Epithelial cell of proximal tubule (primary cell): Measurements from ENCODE around the gene CAMK2D. TPM values are rescaled to one million over a fixed set of nuclear protein-coding genes. Genes with fewer than 3 reads are reported as not detected.

Source experiments
- DNase-seq: peaks from one replicate; pipeline ENCODE4 v3.0.0-alpha.2; 2011; ENCODE audit warnings: low read depth
- H3K4me3 ChIP-seq: 2 replicates; pipeline ENCODE4 v1.5.1; 2011; ENCODE audit warnings: low read depth, mild to moderate bottlenecking, low read length
- CTCF ChIP-seq: conservative IDR thresholded peaks from 2 replicates; pipeline ENCODE4 v1.5.1; 2012; ENCODE audit warnings: low read depth, mild to moderate bottlenecking, low read length
- total RNA-seq: library from RNA; depleted of rRNA; stranded (reverse); fragments of >200 nt; gene quantifications from 2 replicates; pipeline ENCODE4 v1.2.3, GENCODE V29; 2015

Gene CAMK2D
- total RNA-seq, 1 donor from 2014 or later, result 42.2 TPM

GRCh38 chr4:113788888-113789287 is 27.4 kb upstream of the CAMK2D start:
- DNase-seq, result no peak
- H3K4me3 ChIP-seq, result no peak overlapping the region
- no peak for TF ChIP-seq CTCF

- DNase-seq, result no peak
- H3K4me3 ChIP-seq, result no peak overlapping the region
- TF ChIP-seq CTCF, result no peak
Measured at GRCh38 chr4:113785781-113786180, 24.2 kb upstream of the CAMK2D start.

- H3K4me3 ChIP-seq, result no peak overlapping the region
- TF ChIP-seq CTCF, result no peak
- peak; percentile 93 for DNase-seq
Measured at GRCh38 chr4:113784497-113785250, 23.1 kb upstream of the CAMK2D start.

DNA sequence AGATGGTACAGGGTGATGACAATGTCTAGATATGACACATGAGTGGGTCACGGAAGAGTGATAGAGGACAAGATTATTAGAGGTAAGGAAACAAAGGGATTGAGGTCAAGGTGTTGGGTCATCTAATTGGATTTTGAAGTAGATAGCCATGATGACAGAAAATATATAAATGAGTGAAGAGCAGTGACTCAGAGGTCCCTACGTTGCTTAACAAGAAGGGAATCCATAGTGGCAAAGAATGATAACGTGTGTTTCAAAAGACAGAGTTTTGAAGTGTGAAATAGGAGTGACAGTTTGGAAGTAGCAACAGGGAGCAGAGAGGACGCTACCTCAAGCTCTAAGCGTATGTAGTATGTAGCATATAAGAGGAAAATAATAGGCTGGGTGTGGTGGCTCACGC is 22.2 kb upstream of the CAMK2D start:
- no peak overlapping the region for H3K4me3 ChIP-seq
- TF ChIP-seq CTCF, result no peak
- DNase-seq, result no peak

DNA sequence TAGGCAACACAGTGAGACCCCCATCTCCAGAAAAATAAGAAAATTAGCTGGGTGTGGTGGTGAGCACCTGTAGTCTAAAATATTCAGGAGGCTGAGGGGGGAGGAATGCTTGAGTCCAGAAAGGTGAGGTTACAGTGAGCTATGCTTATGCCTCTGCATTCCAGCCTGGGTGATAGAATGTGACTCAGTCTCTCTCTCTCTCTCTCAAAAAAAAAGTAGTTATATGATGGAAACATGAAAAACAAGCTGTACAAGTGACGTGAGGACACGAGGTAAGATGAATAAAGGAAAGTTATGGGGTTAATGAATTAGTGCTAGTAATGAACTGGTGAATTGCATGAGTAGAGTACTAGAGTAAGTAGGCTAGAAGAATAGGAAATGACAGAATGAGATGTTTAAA is 21.8 kb upstream of the CAMK2D start:
- DNase-seq, result no peak
- H3K4me3 ChIP-seq, result no peak overlapping the region
- TF ChIP-seq CTCF, result no peak

DNA sequence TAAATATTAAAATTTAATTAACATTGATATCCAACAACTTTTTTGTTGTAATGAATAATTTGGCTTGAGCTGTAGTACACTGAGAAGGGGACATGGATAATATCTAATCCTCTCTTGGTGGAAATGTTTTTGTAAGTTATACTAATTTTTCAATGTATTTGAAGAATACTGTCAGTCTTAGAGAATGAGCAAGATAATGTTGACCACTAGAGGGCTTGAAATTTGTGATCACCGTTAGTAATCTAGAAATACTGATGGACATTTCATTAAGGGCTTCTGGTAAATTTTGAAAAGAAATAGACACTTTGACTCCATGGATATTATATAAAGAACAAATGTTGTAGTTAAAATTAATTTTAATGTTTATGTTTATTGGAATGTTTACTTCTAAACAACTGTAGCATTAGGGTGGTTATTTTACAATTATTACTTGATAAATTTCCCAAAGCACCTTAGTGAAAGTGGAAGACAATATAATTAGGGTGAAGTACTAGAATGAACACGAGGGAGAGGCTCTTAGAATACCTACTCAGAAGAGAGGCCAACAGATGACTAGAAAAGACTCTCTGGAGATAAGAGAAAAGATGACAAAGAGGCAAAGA is 20.0 kb upstream of the CAMK2D start:
- no peak overlapping the region for H3K4me3 ChIP-seq
- DNase-seq, result no peak
- TF ChIP-seq CTCF, result peak; percentile 69

DNA sequence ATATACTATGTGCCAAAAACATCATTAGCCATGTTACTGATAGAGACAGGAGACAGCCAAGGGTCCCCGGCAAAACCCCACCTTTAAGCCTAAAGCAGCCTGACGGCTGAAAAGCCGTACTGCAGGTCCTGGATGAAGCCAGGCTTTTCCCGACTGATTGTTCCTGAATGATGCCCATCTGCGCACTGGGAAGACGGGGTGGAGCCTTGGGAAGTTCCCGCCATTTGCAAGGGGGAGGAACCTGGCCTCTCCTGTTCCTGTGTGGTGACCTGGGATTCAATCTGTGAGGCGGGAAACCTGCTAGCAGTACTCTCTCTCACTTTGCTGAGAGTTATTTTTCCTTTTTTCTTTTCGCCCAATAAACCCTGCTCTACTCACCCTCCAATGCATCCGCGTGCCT is 15.1 kb upstream of the CAMK2D start:
- no peak for DNase-seq
- no peak for TF ChIP-seq CTCF
- no peak overlapping the region for H3K4me3 ChIP-seq
